ENCODE measurements around the gene HPCA. TPM values are rescaled to one million over a fixed set of nuclear protein-coding genes. Genes with fewer than 3 reads are reported as not detected.

Gene HPCA
- total RNA-seq, 2 experiments from 2014 or later, result not detected

DNA sequence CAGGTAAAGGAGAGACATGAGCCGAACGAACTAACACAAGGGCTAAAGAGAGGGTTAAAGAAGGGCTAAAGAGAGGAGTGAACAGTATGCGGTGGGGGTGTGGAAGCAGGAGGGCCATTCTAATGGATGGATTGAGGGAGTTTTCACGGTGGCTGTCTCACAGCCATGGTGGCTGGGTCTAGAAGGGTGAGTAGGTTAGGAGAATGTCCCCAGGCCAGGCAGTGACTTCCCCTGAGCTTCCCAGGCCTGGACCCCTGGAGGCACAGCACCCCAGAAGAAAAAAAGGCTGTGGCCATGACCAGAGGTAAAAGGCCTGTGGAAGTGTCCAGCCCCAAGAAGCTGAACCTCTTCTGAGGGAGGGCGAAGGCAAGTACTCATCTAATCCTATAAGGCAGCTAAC, 19.1 kb upstream of the HPCA start:
- Histone ChIP-seq H3K36me3 (ENCODE audit: insufficient read depth, low read length) (peaks cover 2% of the 10 kb centered on the region), H3K27ac (ENCODE audit: low read depth in 1 of 2, low read length in 2 of 2) (no peak overlapping the region), H3K4me3 (ENCODE audit: low read length) (no peak overlapping the region), H3K27me3 (ENCODE audit: control insufficient read depth in 1 of 2, insufficient read depth in 2 of 2, low read length in 2 of 2) (peaks cover 21 to 25% of the 10 kb centered on the region in 2 experiments), H3K9me3 (ENCODE audit: control insufficient read depth in 1 of 2, insufficient read depth in 1 of 2, low read length in 2 of 2) (no peaks in the 10 kb centered on the region), H3K4me1 (ENCODE audit: insufficient read depth, low read length) (peaks cover 12% of the 10 kb centered on the region)
- H3K9me3 Mint-ChIP-seq, result no peaks in the 10 kb centered on the region
- ChIA-PET POLR2A (no interaction called here), CTCF (no interaction called here)
- TF ChIP-seq, protein P1, sequence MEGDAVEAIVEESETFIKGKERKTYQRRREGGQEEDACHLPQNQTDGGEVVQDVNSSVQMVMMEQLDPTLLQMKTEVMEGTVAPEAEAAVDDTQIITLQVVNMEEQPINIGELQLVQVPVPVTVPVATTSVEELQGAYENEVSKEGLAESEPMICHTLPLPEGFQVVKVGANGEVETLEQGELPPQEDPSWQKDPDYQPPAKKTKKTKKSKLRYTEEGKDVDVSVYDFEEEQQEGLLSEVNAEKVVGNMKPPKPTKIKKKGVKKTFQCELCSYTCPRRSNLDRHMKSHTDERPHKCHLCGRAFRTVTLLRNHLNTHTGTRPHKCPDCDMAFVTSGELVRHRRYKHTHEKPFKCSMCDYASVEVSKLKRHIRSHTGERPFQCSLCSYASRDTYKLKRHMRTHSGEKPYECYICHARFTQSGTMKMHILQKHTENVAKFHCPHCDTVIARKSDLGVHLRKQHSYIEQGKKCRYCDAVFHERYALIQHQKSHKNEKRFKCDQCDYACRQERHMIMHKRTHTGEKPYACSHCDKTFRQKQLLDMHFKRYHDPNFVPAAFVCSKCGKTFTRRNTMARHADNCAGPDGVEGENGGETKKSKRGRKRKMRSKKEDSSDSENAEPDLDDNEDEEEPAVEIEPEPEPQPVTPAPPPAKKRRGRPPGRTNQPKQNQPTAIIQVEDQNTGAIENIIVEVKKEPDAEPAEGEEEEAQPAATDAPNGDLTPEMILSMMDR (IDR thresholded peaks at IDR 0.05), result no peak
- no peak for ATAC-seq (ENCODE audit: poor library complexity)
- H3K36me3 Mint-ChIP-seq (ENCODE audit: low read depth), result peaks cover 19% of the 10 kb centered on the region
- no peak overlapping the region for H3K27ac Mint-ChIP-seq
- no peak for DNase-seq
- peaks cover 33% of the 10 kb centered on the region for H3K27me3 Mint-ChIP-seq
- intact Hi-C loops (cut with DNase I, micrococcal nuclease), result no loop called here
- no peak overlapping the region for H3K4me3 Mint-ChIP-seq
- peaks cover 15% of the 10 kb centered on the region for H3K4me1 Mint-ChIP-seq (ENCODE audit: low read depth)

DNA sequence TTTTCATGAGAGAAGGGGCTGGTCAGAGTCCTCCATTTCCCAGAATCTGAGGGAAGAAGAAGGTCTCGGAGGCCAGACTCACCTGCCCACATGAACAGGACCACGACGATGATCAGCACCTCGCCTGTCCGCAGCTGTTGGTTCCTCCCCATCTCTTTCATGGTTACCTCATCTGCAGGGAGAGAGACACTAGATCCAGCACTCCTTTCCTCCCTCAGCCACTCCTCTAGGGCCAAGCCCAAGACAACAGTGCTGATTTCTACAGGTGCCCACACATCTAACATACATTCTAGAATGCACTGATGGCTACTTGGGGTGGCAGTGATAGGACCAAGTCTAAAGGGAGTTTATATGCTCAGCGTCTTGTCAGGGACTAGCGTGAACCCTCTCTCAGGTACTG, 18.6 kb upstream of the HPCA start:
- no peaks in the 10 kb centered on the region for H3K36me3 ChIP-seq (ENCODE audit: insufficient read depth, low read length)
- H3K36me3 Mint-ChIP-seq (ENCODE audit: low read depth), result peaks cover 14% of the 10 kb centered on the region
- peaks cover 24 to 29% of the 10 kb centered on the region in 2 experiments for H3K27me3 ChIP-seq (ENCODE audit: control insufficient read depth in 1 of 2, insufficient read depth in 2 of 2, low read length in 2 of 2)
- no peak for ATAC-seq (ENCODE audit: poor library complexity)
- H3K27ac Mint-ChIP-seq, result no peak overlapping the region
- no peak overlapping the region for H3K4me3 Mint-ChIP-seq
- H3K9me3 ChIP-seq (ENCODE audit: control insufficient read depth in 1 of 2, insufficient read depth in 1 of 2, low read length in 2 of 2), result no peaks in the 10 kb centered on the region
- no peak overlapping the region for H3K27ac ChIP-seq (ENCODE audit: low read depth in 1 of 2, low read length in 2 of 2)
- H3K4me1 ChIP-seq (ENCODE audit: insufficient read depth, low read length), result peaks cover 16% of the 10 kb centered on the region
- TF ChIP-seq, protein P1 (IDR thresholded peaks at IDR 0.05), result no peak
- no peak overlapping the region for H3K4me3 ChIP-seq (ENCODE audit: low read length)
- intact Hi-C loops (cut with DNase I, micrococcal nuclease), result no loop called here
- POLR2A ChIA-PET, result no interaction called here
- H3K27me3 Mint-ChIP-seq, result peaks cover 39% of the 10 kb centered on the region
- CTCF ChIA-PET, result no interaction called here
- H3K4me1 Mint-ChIP-seq (ENCODE audit: low read depth), result peaks cover 15% of the 10 kb centered on the region
- H3K9me3 Mint-ChIP-seq, result no peaks in the 10 kb centered on the region
- DNase-seq, result no peak

DNA sequence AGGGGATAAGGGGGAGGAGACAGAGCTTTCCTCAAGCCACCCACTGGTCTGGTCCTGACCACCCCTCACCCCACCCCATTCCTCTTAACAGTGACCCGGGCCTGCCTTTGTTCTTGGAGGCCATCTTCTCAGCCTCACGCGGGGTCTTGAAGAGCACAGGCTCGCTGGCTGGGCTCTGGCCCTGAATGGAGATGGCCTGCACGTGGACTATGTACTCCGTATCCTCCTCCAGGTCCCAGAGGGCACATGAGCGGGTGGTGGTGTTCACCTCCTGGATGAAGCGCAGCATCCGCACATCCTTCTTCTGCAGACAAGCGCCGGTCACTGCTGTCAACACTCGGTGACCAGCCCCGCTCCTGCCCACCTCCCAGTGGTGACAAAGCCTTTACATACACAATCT, 18.2 kb upstream of the HPCA start:
- Mint-ChIP-seq H3K4me1 (ENCODE audit: low read depth) (peaks cover 15% of the 10 kb centered on the region), H3K9me3 (no peaks in the 10 kb centered on the region), H3K27ac (no peak overlapping the region), H3K27me3 (peaks cover 42% of the 10 kb centered on the region), H3K4me3 (no peak overlapping the region), H3K36me3 (ENCODE audit: low read depth) (peaks cover 10% of the 10 kb centered on the region)
- POLR2A ChIA-PET, result no interaction called here
- CTCF ChIA-PET, result no interaction called here
- ATAC-seq (ENCODE audit: poor library complexity), result no peak
- Histone ChIP-seq H3K9me3 (ENCODE audit: control insufficient read depth in 1 of 2, insufficient read depth in 1 of 2, low read length in 2 of 2) (no peaks in the 10 kb centered on the region), H3K4me3 (ENCODE audit: low read length) (no peak overlapping the region), H3K27ac (ENCODE audit: low read depth in 1 of 2, low read length in 2 of 2) (no peak overlapping the region), H3K36me3 (ENCODE audit: insufficient read depth, low read length) (no peaks in the 10 kb centered on the region), H3K4me1 (ENCODE audit: insufficient read depth, low read length) (peaks cover 19% of the 10 kb centered on the region), H3K27me3 (ENCODE audit: control insufficient read depth in 1 of 2, insufficient read depth in 2 of 2, low read length in 2 of 2) (peaks cover 27 to 29% of the 10 kb centered on the region in 2 experiments)
- no peak for DNase-seq
- TF ChIP-seq, protein P1 (IDR thresholded peaks at IDR 0.05), result no peak
- intact Hi-C loops (cut with DNase I, micrococcal nuclease), result no loop called here
